DMS53 treated with DMSO at 0.1 percent for 48 hours (cell line): Measurements from ENCODE around the gene OR5K4.

ENCODE experiments used
- DNase-seq: peaks from one replicate; lab custom pipeline; 2025; ENCODE audit not compliant: unreplicated experiment; lab: John Stamatoyannopoulos, UW

Gene OR5K4, protein sequence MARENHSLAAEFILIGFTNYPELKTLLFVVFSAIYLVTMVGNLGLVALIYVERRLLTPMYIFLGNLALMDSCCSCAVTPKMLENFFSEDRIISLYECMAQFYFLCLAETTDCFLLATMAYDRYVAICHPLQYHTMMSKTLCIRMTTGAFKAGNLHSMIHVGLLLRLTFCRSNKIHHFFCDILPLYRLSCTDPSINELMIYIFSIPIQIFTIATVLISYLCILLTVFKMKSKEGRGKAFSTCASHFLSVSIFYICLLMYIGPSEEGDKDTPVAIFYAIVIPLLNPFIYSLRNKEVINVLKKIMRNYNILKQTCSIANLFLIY

DNA sequence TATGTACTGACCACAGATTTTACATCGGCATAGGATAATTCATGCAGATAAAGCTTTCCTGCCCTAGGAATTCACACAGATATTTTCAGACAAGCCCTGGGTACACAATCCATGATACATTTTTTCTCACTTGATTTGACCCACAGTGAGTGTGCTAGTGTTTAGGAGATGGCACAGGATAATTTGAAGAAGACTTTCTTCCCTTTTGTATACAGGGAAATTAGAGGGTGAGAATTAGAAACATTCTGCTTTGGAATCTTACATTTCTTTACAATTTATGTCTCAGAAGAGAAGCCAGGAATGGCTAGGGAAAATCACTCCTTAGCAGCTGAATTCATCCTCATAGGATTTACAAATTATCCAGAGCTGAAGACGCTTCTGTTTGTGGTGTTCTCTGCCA is at the start of gene OR5K4:
Gene OR5K4, plus strand, starts transcription at position 301 of the 400 bp plus-strand sequence. Its CDS starts 0 bp downstream, at position 301.
- no peak for DNase-seq

DNA sequence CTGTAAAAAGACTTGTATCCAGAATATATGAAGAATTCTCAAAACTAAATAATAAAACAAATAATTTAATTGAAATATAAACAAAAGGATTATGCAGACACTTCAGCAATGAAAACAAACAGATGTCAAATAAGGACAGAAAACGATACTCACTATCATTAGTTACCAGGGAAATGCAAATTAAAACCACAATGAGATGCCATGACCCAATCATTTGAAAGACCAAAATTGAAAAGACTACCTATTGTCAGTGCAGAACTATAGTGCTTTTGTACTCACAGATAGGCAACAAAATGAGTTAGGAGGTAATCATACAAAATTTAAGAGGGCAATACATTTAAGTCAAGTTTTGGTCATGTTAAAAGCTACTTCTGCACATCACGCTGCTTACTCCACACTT is 31.6 kb upstream of the OR5K4 start:
- no peak for DNase-seq

DNA sequence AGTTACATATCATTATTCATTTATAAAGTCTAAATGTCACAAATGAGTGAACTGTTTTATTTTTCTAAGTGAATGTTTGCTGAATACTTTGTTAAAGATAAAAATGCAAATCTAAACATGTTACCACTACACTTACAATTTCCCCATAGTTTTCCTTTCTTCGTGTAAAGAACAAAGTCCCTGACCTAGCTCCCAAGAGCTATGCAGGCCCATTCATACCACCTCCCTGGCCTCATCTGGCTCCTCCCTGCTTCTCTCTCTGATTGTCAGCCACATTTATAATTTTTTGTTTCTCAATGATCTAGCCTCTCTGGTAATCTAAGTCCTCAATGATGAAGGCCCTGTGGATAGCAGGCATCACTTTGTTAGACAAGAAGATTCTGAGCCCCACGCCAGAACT is 31.0 kb upstream of the OR5K4 start:
- no peak for DNase-seq

DNA sequence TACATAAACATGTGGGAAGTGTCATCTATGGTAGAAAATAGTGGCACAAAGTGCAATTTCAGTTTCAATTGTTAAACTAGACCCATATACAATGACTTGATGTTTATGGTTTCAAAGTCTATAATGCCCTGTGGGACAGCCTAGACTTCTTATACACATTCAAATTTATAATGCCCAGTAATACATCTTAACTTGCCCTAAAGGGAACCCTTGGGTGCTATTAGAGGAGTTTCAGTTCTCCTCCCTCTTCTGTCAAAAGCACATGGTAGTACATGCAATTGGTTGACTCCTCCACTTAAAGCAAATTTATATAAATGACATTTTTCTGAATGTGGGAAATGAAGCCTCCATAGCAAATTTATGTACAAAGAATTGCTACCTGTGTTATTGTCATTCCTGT is 30.2 kb upstream of the OR5K4 start:
- DNase-seq: no peak

DNA sequence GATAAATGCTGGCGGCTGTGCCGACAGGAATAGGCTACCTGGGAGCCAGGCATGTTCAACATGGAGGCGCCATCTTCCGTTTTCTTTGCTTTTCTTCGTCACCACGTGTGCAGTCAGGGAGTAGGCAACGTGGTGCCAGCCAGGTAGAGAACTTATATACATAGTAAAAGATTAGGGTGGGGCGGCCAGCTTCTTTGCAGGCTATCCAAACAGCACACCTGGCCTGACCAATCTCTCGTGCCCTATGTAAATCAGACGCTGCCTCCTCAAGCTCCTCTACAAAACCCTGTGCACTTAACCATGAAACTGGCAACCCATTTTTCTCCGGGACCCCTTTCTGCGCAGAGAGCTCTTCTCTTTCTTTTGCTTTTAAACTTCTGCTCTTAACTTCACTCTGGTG is 28.6 kb upstream of the OR5K4 start:
- DNase-seq: peak; percentile 34

DNA sequence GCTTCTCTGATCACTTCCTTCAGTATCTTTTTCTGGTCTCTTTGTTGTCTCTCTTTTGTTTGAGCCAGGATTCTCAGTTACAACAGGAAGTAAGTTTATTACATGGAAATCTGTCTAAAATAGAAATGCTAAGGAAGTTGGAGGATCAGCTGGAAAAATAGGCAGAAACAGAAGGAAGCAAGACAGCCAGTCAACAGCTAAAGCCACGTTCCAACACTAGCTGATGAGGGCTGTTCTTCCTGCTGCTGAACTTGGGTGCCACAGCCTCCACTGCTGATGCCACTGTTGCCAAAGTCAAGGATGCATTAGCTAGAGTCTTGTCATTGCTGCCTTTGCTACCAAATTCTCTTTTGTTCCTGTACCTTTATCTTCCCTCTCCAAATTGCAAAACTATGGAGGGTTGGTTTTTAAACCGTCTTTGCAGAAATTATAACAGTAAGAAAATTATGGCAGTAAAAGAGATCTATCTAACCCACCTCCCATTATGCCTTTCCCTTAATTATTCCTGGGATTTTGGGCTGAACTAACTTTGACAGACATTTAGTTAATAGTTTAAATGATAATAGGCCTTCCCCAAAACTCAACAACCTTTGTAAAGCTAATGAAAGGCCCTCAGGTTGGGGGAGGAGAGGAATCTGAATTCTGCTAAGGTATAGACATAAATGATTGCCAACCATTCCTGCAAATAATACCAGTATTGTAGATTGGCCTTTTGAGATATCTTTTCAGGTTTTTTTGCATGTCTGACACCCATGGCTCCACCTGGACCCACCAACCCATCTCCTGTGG is 27.4 kb upstream of the OR5K4 start:
- DNase-seq: no peak

DNA sequence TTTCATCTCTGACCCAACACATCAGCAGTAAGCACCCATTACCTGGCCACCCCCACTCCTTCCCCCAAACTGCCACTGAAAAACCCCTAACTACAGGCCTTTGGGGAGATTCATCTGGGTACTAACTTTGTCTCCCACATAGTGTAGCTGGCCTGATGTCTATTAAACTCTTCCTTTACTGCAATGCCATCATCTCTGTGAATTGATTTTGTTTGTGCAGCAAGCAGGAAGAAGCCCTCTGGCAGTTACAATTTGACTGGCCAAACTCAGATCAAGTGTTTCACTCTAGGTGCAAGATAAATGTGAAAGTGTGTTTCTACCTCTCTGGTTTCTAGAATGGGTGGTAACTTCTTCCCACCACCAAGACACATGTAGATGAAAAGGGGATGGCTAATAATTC is 26.7 kb upstream of the OR5K4 start:
- DNase-seq: no peak

DNA sequence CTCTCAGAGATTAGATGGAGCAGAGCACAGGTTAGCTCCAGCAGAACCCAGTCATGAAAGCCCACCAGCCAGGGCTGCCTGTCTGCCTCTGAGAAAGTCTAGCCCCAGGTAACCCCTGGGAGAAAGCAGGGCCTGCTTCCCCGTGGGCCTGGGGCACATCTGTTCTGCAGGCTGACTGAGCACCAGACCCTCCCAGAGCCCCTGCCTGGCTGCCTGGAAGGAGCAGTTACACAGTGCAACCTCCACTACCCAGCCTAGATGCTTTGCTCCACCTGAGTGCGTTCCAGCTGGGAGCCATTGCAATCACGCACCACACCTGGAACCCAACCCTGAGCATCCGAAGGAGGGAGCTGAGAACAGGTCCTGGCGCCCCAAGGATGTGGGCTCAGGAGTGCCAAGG is 24.7 kb upstream of the OR5K4 start:
- no peak for DNase-seq

DNA sequence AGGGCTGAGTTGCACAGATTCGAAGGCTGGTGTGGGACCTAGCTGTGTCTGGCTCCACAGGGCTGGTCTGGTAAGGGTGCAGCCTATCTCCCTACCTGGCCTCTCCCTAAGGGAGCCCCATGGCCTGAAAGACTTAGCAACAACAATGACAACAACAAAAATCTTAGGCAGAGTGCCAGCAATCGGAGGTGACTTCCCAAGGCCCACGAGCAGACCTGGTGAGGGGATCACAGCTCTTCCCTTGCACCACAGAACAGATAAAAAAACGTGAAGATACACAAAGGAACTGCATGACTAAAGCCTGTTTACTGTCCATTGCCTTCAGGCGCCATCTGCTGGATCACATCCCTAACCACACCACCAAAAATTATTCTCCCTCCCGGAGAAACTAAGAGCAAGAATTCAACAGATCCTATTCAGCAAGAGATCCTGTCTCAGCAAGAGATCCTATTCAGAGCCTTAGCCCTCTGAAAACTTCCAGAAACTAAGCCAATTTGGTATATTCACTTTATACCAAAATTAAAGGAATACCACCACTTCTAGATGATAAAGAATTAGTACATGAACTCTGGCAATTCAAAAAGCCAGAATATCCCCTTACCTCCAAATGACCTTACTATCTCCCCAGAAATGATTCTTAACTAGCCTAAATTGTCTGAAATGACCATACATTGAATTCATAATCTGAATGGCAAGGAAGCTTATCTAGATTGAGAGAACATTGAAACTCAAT is 24.1 kb upstream of the OR5K4 start:
- peak; percentile 21 for DNase-seq

DNA sequence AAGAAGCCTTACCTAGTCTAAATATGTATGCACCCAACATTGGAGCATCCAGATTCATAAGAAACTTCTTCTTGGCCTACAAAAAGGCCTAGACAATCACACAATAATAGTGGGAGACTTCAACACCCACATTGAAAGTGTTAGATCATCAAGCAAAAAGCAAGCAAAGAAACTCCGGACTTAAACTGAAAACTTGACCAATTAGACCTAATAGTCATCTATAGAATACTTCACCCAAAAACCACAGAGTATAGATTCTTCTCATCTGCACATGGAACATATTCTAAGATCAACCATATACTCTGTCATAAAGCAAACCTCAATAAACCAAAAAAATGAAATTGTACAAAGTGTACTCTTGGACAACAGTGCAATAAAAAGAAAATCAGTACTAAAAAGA is 22.3 kb upstream of the OR5K4 start:
- no peak for DNase-seq

DNA sequence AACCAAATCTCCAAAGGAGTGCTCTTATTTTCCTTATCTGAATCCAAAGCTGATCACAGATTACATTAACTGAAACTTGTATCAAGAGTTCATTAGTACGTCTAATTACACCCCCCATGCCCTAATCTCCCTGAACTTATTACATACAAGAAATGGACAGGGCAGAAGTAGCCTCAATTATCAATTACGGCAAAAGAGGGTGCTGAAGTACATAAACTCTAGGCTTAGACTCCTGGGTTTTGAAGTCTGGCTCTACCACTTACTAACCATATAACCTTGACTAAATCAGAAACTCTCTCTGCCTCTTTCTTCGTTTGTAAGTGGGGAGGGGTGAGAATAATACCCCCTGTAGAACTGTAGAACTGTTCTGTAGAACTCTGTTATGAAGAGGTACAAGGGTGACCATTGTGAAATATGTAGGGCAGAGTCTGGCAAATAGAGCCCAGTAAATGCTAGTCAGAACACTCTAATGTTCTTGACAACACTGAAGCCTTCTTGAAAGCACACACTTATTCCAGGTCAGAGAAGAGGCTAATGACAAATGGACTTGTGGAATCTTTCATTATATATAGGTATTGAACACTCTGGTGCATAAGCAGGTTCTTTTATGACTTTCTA is 19.6 kb upstream of the OR5K4 start:
- no peak for DNase-seq

DNA sequence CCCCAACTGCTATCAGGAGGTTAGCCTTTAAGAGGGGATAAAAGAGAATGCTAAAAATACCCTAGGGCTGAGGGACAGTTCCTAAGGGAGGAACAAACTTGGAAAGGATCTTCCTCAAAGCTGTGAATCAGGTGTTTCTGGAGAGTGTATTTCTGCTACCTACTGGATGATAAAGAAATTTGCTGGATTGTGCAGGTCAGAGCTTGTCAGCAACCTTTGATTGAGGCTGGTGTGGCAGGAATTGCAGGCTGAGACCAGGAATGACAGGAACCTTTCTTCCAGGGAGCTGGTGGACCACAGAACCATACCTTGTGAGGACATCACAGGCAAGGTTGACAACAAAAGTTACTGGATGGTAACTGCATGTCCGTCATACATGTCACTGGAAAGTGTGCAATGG is 14.6 kb upstream of the OR5K4 start:
- DNase-seq: no peak

DNA sequence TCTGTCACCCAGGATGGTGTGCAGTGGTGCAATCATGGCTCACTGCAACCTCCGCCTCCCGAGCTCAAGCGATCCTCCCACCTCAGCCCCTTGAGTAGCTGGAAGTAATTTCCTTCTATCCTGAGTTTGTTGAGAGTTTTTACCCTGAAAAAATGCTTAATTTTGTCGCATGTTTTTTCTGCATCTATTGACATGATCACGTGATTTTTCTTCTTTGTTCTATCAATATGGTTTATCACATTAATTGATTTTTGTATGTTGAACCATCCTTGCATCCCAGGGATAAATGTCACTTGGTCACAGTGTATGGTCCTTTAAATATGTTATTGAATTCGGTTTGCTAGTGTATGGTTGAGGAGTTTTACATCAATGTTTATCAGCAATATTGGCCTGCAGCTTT is 11.9 kb upstream of the OR5K4 start:
- DNase-seq: no peak

DNA sequence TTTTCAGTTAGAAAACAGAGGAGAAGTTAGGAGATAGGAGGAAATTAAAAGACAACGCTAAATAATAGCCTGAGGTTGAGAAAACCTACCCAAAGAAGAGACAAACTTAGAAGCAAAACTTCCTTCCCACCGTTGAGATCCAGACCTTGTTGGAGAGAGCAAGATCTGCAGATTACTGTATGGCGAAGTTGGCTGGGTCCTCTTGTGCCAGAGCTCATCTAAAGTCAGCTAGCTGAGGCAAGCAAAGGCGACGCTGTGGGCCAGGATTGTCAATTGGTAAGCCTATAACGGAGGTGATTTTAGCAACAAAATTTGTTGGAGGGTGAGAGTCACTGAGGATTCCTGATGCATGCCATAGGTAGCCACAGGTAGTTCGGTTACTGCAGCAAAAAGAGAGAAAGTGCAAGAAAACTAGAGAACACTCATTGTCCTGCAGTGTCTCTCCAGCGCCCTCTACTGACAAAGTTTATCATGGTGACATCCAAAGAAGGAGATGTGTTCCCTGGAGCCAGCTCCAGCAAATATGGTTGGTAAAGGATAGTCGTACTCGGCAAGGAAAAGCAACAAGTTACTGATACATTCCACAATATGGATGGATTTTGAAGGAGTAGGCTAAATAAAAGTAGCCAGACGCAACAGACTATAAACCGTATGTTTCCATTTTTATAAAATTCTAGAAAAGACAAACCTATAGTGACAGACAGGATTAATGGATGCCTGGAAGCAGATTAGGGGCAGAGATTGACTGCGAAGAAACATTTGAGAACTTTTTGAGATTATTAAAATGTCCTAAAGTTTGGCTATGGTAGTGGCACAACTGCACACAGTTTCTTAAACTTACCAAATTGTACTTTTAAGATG is 9.8 kb upstream of the OR5K4 start:
- peak; percentile 39 for DNase-seq

DNA sequence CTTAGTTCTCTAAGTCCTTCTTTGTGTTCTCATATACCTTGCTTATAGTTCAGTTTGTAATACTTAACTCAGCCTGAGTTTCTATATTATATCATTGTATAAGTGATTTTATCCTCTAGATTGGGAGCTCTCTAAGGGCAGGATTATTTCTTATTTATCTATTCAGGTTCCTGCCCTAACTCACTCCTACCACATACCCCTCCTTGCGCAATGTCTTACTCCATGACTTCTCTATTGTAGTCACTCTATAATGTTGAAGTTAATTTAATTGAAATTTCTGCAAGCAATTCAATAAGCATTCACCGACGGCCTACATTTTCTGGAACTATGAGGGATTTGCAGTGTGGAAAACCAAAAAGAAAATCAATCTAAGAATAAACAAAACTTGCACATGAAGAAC is 3.6 kb upstream of the OR5K4 start:
- DNase-seq: no peak

DNA sequence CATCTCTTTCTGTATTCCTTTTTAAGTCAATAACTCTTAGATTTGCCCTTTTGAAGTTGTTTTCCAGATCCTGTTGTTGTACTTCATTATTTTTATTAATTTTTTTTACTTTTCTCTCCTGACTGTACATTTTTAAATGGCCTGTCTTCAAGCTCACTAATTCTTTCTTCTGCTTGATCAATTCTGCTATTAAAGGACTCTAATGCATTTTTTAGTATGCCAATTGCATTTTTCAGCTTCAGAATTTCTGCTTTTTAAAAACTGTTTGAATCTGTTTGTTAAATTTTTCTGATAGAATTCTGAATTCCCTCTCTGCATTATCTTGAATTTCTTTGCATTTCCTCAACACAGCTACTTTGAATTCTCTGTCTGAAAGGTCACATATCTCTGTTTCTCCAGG is 5.6 kb downstream of the OR5K4 start:
- DNase-seq: no peak

DNA sequence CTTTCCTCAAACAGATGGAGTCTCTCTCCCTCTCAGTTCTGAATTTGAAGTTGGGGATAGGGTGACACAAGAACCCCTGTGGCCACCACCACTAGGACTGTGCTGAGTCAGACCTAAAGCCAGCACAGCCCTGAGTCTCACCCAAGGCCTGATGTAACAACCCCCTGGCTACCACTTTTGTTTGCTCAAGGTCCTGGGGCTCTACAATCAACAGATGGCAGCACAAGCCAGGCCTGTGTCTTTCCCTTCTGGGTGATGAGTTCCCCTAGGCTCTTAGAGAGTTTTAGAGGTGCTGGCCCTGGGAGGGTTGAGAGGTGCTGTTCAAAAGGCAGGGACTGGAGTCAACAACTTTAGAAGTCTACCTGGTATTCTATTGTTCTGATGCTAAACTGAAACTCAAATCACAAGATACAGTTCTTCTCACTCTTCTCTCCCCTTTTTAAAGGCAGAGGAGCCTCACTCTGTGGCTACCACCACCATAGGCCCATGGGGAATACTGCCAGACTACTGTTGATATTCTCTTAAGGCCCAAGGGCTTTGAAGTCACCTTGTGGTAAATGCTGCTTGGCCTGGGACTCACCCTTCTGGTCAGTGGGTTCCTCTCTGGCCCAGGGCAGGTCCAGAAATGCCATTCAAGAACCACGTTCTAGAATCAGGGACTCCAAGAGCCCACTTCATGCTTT is 6.5 kb downstream of the OR5K4 start:
- no peak for DNase-seq

DNA sequence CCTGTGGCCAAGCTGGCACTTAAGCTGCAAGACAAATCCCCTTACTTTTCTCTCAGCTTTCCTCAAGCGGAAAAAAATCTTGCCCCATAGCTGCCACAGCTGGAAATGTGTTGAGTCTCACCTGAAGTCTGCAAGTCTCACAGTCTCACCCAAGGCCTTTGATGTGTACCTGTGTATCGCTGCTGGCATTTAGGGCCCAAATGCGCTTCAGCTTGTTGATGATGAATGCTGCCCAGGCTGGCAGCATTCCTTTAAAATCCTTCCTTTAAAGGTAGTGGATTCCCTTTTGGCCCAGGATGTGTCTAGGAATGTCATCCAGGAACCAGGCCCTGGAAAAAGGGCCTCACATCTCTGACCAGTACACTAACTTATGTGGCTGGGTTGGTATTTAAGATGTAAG is 7.0 kb downstream of the OR5K4 start:
- no peak for DNase-seq

DNA sequence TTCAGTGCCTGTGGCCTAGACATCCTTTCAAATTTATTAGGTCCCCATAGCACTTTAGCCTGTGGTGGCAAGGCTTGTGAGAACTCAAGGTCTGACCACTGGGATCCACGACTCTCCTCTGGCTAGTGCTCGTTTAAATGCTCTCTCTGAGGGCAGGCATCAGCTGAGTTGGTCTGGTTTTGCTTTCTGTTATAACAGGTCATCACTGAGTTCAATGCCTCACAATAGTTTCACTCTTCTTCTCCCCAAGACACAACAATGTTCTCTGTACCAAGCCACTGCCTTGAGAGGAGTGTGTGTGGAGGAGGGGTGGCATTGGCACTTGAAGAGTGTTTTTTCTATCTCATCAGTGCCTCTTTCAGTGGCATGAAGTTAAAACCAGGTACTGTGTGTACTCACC is 7.6 kb downstream of the OR5K4 start:
- no peak for DNase-seq
